Measurements from ENCODE around the gene TMEM170B.

Gene TMEM170B

GRCh38 chr6:11592294-11592906 lies 54.9 kb downstream of the TMEM170B start:
- H3K79me2 ChIP-seq (ENCODE audit: low read length) = no peaks in the 10 kb centered on the region
- no peaks in the 10 kb centered on the region for H4K20me1 ChIP-seq (ENCODE audit: insufficient read depth, low read length)
- H3K4me3 ChIP-seq (ENCODE audit: low read length) = no peak overlapping the region
- H3K9me3 ChIP-seq (replicated peaks; ENCODE audit: insufficient read depth, low read length) = no peaks in the 10 kb centered on the region
- no peaks in the 10 kb centered on the region for H3F3A ChIP-seq (ENCODE audit: insufficient read depth, low read length)
- no peak overlapping the region for H3K4me2 ChIP-seq (ENCODE audit: low read depth, low read length)
- H2AFZ ChIP-seq (ENCODE audit: low read length) = no peak overlapping the region
- H3K36me3 ChIP-seq (replicated peaks; ENCODE audit: insufficient read depth, low read length) = no peaks in the 10 kb centered on the region
- no peak for DNase-seq
- no peak overlapping the region for H3K27ac ChIP-seq (ENCODE audit: low read length)
- no peaks in the 10 kb centered on the region for H3K9me2 ChIP-seq (replicated peaks; ENCODE audit: insufficient read depth, low read length)
- H3K27me3 ChIP-seq (replicated peaks; ENCODE audit: insufficient read depth, low read length) = no peaks in the 10 kb centered on the region
- no peaks in the 10 kb centered on the region for H3K4me1 ChIP-seq (ENCODE audit: low read length)
- TF ChIP-seq EZH2phosphoT487 (IDR thresholded peaks at IDR 0.05; ENCODE audit: low read length) (no peak), CTCF (IDR thresholded peaks at IDR 0.05; ENCODE audit: low read length) (no peak), EZH2 (optimal IDR thresholded peaks at IDR 0.05; ENCODE audit: low read depth, low read length) (no peak)
- no peak overlapping the region for H3K9ac ChIP-seq (ENCODE audit: low read length)

DNA sequence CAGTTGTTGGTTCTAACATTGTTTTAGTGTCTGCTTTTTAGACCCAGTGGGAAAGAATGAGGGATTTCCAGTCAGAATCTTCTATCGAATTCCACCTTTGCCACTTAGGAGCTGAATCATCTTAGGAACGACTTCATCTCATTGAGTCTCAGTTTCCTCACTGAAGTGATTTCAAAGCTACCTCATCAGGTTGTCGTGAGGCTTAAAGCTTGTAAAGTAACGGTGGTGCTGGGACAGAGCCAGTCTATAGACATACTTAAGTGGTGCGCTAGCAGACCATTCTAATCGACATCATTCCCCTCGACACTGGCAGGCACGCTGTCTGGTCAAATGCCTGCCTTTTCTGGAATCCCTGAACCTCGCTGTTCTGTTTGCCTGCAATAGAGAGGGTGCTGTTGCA lies 55.5 kb downstream of the TMEM170B start:
- DNase-seq = no peak
- Histone ChIP-seq H3K79me2 (ENCODE audit: low read length) (no peaks in the 10 kb centered on the region), H3K27me3 (replicated peaks; ENCODE audit: insufficient read depth, low read length) (no peaks in the 10 kb centered on the region), H3K36me3 (replicated peaks; ENCODE audit: insufficient read depth, low read length) (no peaks in the 10 kb centered on the region), H3K27ac (ENCODE audit: low read length) (no peak overlapping the region), H4K20me1 (ENCODE audit: insufficient read depth, low read length) (no peaks in the 10 kb centered on the region), H3K4me1 (ENCODE audit: low read length) (no peaks in the 10 kb centered on the region), H3K4me3 (ENCODE audit: low read length) (no peak overlapping the region), H3F3A (ENCODE audit: insufficient read depth, low read length) (no peaks in the 10 kb centered on the region), H2AFZ (ENCODE audit: low read length) (no peak overlapping the region), H3K9me2 (replicated peaks; ENCODE audit: insufficient read depth, low read length) (no peaks in the 10 kb centered on the region), H3K9ac (ENCODE audit: low read length) (no peak overlapping the region), H3K9me3 (replicated peaks; ENCODE audit: insufficient read depth, low read length) (no peaks in the 10 kb centered on the region), H3K4me2 (ENCODE audit: low read depth, low read length) (no peak overlapping the region)
- no peak for TF ChIP-seq EZH2phosphoT487 (IDR thresholded peaks at IDR 0.05; ENCODE audit: low read length)
- no peak for TF ChIP-seq EZH2 (optimal IDR thresholded peaks at IDR 0.05; ENCODE audit: low read depth, low read length)
- TF ChIP-seq CTCF (IDR thresholded peaks at IDR 0.05; ENCODE audit: low read length) = no peak

DNA sequence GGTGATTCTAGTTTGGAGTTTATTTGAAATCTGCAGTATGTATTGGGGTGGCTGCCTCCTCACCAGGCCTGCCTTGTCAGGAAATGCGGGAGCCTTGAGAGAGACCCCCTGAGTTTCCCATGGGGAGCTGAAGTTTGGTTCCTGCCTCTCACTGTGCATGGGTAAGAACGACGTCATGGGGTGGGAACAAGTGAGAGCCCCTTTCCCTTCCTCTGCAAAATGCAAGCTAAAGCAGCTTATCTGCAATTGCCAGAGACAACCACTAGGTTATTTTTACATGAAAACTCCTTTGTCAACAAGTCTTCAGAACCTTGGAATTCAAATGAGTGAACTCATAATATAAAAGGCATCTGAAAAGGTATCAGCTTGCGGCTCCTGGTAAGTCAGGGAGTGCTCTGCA lies 58.4 kb downstream of the TMEM170B start:
- no peaks in the 10 kb centered on the region for H3K27me3 ChIP-seq (replicated peaks; ENCODE audit: insufficient read depth, low read length)
- H3K4me2 ChIP-seq (ENCODE audit: low read depth, low read length) = no peak overlapping the region
- no peaks in the 10 kb centered on the region for H4K20me1 ChIP-seq (ENCODE audit: insufficient read depth, low read length)
- no peaks in the 10 kb centered on the region for H3K36me3 ChIP-seq (replicated peaks; ENCODE audit: insufficient read depth, low read length)
- no peaks in the 10 kb centered on the region for H3K4me1 ChIP-seq (ENCODE audit: low read length)
- no peaks in the 10 kb centered on the region for H3K9me2 ChIP-seq (replicated peaks; ENCODE audit: insufficient read depth, low read length)
- no peak overlapping the region for H3K4me3 ChIP-seq (ENCODE audit: low read length)
- no peak overlapping the region for H2AFZ ChIP-seq (ENCODE audit: low read length)
- H3K79me2 ChIP-seq (ENCODE audit: low read length) = no peaks in the 10 kb centered on the region
- no peaks in the 10 kb centered on the region for H3F3A ChIP-seq (ENCODE audit: insufficient read depth, low read length)
- H3K9ac ChIP-seq (ENCODE audit: low read length) = no peak overlapping the region
- no peak overlapping the region for H3K27ac ChIP-seq (ENCODE audit: low read length)
- no peaks in the 10 kb centered on the region for H3K9me3 ChIP-seq (replicated peaks; ENCODE audit: insufficient read depth, low read length)
- TF ChIP-seq EZH2phosphoT487 (IDR thresholded peaks at IDR 0.05; ENCODE audit: low read length) (no peak), EZH2 (optimal IDR thresholded peaks at IDR 0.05; ENCODE audit: low read depth, low read length) (no peak), CTCF (IDR thresholded peaks at IDR 0.05; ENCODE audit: low read length) (0 out of 2 replicates have a peak, but pooled peaks have one; percentile 4)
- no peak for DNase-seq
